GM12878 (cell line): ENCODE data around the gene ZNF528. TPM values are rescaled to one million over a fixed set of nuclear protein-coding genes. Genes with fewer than 3 reads are reported as not detected.
A peak's percentile ranks its signal among the peaks of the same experiment; 100 is the strongest.

Source experiments
- ATAC-seq: fragments of 200-7000 bp; cut with Tn5 transposase; 3 replicates; pipeline ENCODE4 v1.9.1; 2020; ENCODE audit warnings: mild to moderate bottlenecking, moderate library complexity
- Bru-seq: library from RNA; stranded (reverse); fragments of 400-500 nt; gene quantifications from one replicate; lab custom pipeline; 2021; lab: Mats Ljungman, UMichigan
- BruChase-seq, 2 experiments: library from RNA; stranded (reverse); fragments of 400-500 nt; gene quantifications; one replicate each; lab custom pipeline; 2021; lab: Mats Ljungman, UMichigan
- BruUV-seq: library from RNA; stranded (reverse); fragments of 400-500 nt; replicated peaks from 2 replicates; lab custom pipeline; 2021; lab: Mats Ljungman, UMichigan
- CTCF ChIA-PET: fragments of 300-600 bp; sonication (Branson Sonifier 250); formaldehyde crosslinking; extraction: SDS; loops from one replicate; lab custom pipeline; 2021; ENCODE audit warnings: inconsistent platforms; lab: Yijun Ruan, JAX
- POLR2A ChIA-PET: fragments of 350-600 bp; formaldehyde crosslinking; extraction: SDS; loops from one replicate; lab custom pipeline; 2021; ENCODE audit warnings: inconsistent platforms; lab: Charles Lee
- RAD21 ChIA-PET: fragments of 300-600 bp; sonication (Branson Sonifier 250); formaldehyde crosslinking; loops from one replicate; lab custom pipeline; 2023; ENCODE audit warnings: antibody characterized with exemption; ENCODE audit not compliant: unreplicated experiment; lab: Charles Lee
- SMC1A ChIA-PET: fragments of 300-600 bp; sonication (Branson Sonifier 250); formaldehyde crosslinking; loops from one replicate; lab custom pipeline; 2023; ENCODE audit not compliant: unreplicated experiment, uncharacterized antibody; lab: Charles Lee
- DNase-seq: peaks from one replicate; pipeline ENCODE4 v3.0.0-alpha.2; 2011; ENCODE audit warnings: low read depth, low spot score
- FAIRE-seq: peaks from 3 replicates; lab custom pipeline; 2011; peaks lifted over from hg19 to GRCh38; lab: Jason Lieb, UNC
- H2AFZ ChIP-seq: 2 replicates; pipeline ENCODE4 v1.6.0; 2011; ENCODE audit warnings: low read depth, low read length, control low read depth; ENCODE audit not compliant: control insufficient read depth
- H3K27ac ChIP-seq: 2 replicates; pipeline ENCODE4 v1.5.1; 2011; ENCODE audit warnings: control low read depth; ENCODE audit not compliant: control insufficient read depth, insufficient read depth
- H3K27me3 ChIP-seq, 2 experiments: replicated peaks in 1 of 2; 2 replicates each; pipeline versions ENCODE4 v1.6.0 to v1.6.1; 2011; ENCODE audit warnings: low read length in 1 of 2; ENCODE audit not compliant: control insufficient read depth in 2 of 2, insufficient read depth in 2 of 2
- H3K36me3 ChIP-seq, 2 experiments: 2 replicates each; pipeline ENCODE4 v1.5.1; 2011; ENCODE audit warnings: low read length in 1 of 2; ENCODE audit not compliant: control insufficient read depth in 2 of 2, insufficient read depth in 2 of 2
- H3K4me1 ChIP-seq: 2 replicates; pipeline ENCODE4 v1.6.1; 2011; ENCODE audit warnings: mild to moderate bottlenecking, low read length, moderate library complexity, mixed read lengths; ENCODE audit not compliant: control insufficient read depth, insufficient read depth
- H3K4me2 ChIP-seq: 2 replicates; pipeline ENCODE4 v1.6.0; 2011; ENCODE audit warnings: control low read depth; ENCODE audit not compliant: control insufficient read depth, insufficient read depth
- H3K4me3 ChIP-seq: fragments of 200-600 bp; sonication (generic); 2 replicates; pipeline ENCODE4 v1.5.1; 2016
- H3K79me2 ChIP-seq: 2 replicates; pipeline ENCODE4 v1.6.0; 2011; ENCODE audit warnings: low read length; ENCODE audit not compliant: control insufficient read depth, insufficient read depth
- H3K9ac ChIP-seq: 2 replicates; pipeline ENCODE4 v1.8.0; 2011; ENCODE audit warnings: low read length, control low read depth, mixed read lengths; ENCODE audit not compliant: control insufficient read depth, insufficient read depth
- H3K9me3 ChIP-seq: replicated peaks from 3 replicates; pipeline ENCODE4 v1.5.1; 2011; ENCODE audit warnings: mild to moderate bottlenecking, low read length; ENCODE audit not compliant: control insufficient read depth, insufficient read depth
- H4K20me1 ChIP-seq: 2 replicates; pipeline ENCODE4 v1.6.0; 2011; ENCODE audit not compliant: control insufficient read depth, insufficient read depth
- CBFB ChIP-seq: IDR thresholded peaks from 2 replicates; pipeline ENCODE4 v1.6.1; 2016; ENCODE audit warnings: antibody characterized with exemption, low read depth
- CHD4 ChIP-seq: fragments of 200-600 bp; sonication (generic); IDR thresholded peaks from 2 replicates; pipeline ENCODE4 v1.6.1; 2016; ENCODE audit warnings: mild to moderate bottlenecking
- CREM ChIP-seq: IDR thresholded peaks from 2 replicates; pipeline ENCODE4 v1.6.1; 2014; ENCODE audit warnings: antibody characterized with exemption, low read depth
- ETV6 ChIP-seq, 2 experiments: fragments of 450-650 bp in 1 of 2; IDR thresholded peaks in 1 of 2; conservative IDR thresholded peaks in 1 of 2; 2 replicates each; pipeline ENCODE4 v1.6.1; 2014; ENCODE audit warnings: antibody characterized with exemption in 1 of 2, borderline replicate concordance in 1 of 2, low read depth in 1 of 2, mild to moderate bottlenecking in 1 of 2, moderate library complexity in 1 of 2
- NR2C1 ChIP-seq: fragments of 450-650 bp; IDR thresholded peaks from 2 replicates; pipeline ENCODE4 v1.6.1; 2017; ENCODE audit warnings: antibody characterized with exemption, mild to moderate bottlenecking, moderate library complexity
- RBBP5 ChIP-seq: fragments of 200-600 bp; sonication (generic); conservative IDR thresholded peaks from 2 replicates; pipeline ENCODE4 v1.6.1; 2016
- RUNX3 ChIP-seq: IDR thresholded peaks from 2 replicates; pipeline ENCODE4 v1.6.1; 2012; ENCODE audit warnings: low read length, inconsistent platforms
- TCF12 ChIP-seq: IDR thresholded peaks from 2 replicates; pipeline ENCODE4 v1.6.1; 2011; ENCODE audit warnings: low read depth, mild to moderate bottlenecking, low read length
- TCF7 ChIP-seq: IDR thresholded peaks from 2 replicates; pipeline ENCODE4 v1.6.1; 2014; ENCODE audit warnings: antibody characterized with exemption, borderline replicate concordance
- ZBED1 ChIP-seq: IDR thresholded peaks from 2 replicates; pipeline ENCODE4 v1.6.1; 2016; ENCODE audit warnings: borderline replicate concordance
- WGBS: methylation state at CpG from one replicate; pipeline ENCODE4 v1.1.6; 2016; ENCODE audit warnings: low lambda C conversion rate; ENCODE audit not compliant: insufficient replicate concordance, insufficient coverage; ENCODE audit errors: missing lambda C conversion rate; 5-methylcytosine and 5-hydroxymethylcytosine counted together
- in situ Hi-C: fragments of 300-500 bp; cut with MboI; formaldehyde crosslinking; loops from 9 replicates; pipeline ENCODE4 v1.14.3; 2018; ENCODE audit warnings: mixed read lengths
- intact Hi-C: fragments of 100-400 bp; cut with micrococcal nuclease; formaldehyde crosslinking; loops from one replicate; pipeline ENCODE4 v1.14.2; 2022; ENCODE audit not compliant: unreplicated experiment
- long read RNA-seq, 2 experiments: library from polyadenylated mRNA; unstranded; transcript quantifications; one replicate each; pipeline ENCODE4 v2.0.0, GENCODE V29; 2019 to 2020
- polyA minus RNA-seq, 3 experiments: library from RNA; depleted of rRNA, polyadenylated mRNA; stranded (reverse); fragments of >200 nt; gene quantifications; 2 replicates each; pipeline ENCODE4 v1.2.3, GENCODE V29; 2011
- polyA plus RNA-seq, 11 experiments: library from polyadenylated mRNA; depleted of rRNA in 4 of 11; unstranded in 6 of 11; stranded (reverse) in 5 of 11; fragments of >200 nt; fragmentation: Nextera tagmentation in 4 of 11; fragmentation: Illumina TruSeq in 1 of 11; extraction: Ambion mirVana in 4 of 11; extraction: Trizol in 1 of 11; gene quantifications; 1 replicate in 1 of 11; 2 replicates in 10 of 11; pipeline versions ENCODE4 v1.2.1 to v1.2.3, GENCODE V29; 2011 to 2016; ENCODE audit warnings: inconsistent platforms in 2 of 11, missing spikeins in 2 of 11, low read depth in 1 of 11
- total RNA-seq, 4 experiments: library from RNA; depleted of rRNA in 3 of 4; stranded (reverse); fragments of >200 nt in 3 of 4; fragmentation: Illumina TruSeq in 1 of 4; extraction: Trizol in 1 of 4; gene quantifications; 2 replicates each; pipeline versions ENCODE4 v1.2.1 to v1.2.3, GENCODE V29; 2013 to 2021
- TF ChIP-seq, protein P1 (sequence below): fragments of 150-350 bp; IDR thresholded peaks from 2 replicates; pipeline ENCODE4 v1.6.1; 2016; ENCODE audit warnings: low read depth, low read length
- TF ChIP-seq, protein P2 (sequence below): fragments of 450-650 bp; formaldehyde crosslinking; IDR thresholded peaks from 2 replicates; pipeline ENCODE4 v1.4.0; 2022; ENCODE audit warnings: mild to moderate bottlenecking, moderate library complexity
- TF ChIP-seq, protein P3 (sequence below): IDR thresholded peaks from 2 replicates; pipeline ENCODE4 v1.6.1; 2011; ENCODE audit warnings: low read depth, mild to moderate bottlenecking, low read length, moderate library complexity, borderline replicate concordance; ENCODE audit errors: extremely low read depth

Gene ZNF528
- 47.8 and 52.2 TPM in 2 replicates for total RNA-seq (2013; cell fraction: nucleolus; rRNA removed)
- total RNA-seq (2014; rRNA removed), result 4.9 and 6.7 TPM in 2 replicates
- 9.6 and 10.6 TPM in 2 replicates for total RNA-seq (2014; rRNA removed; fragmentation: Illumina TruSeq; extraction: Trizol)
- total RNA-seq (2021), result 5.5 and 7.0 TPM in 2 replicates
- 3.5 TPM for polyA plus RNA-seq (2011; ENCODE audit: low read depth)
- polyA plus RNA-seq (2011; rRNA removed), result 1.7 and 2.1 TPM in 2 replicates
- 0.72 and 0.85 TPM in 2 replicates for polyA plus RNA-seq (2011; cell fraction: cytosol; rRNA removed)
- 4.0 and 4.1 TPM in 2 replicates for polyA plus RNA-seq (2011; cell fraction: nucleus; rRNA removed)
- 5.0 and 5.1 TPM in 2 replicates for polyA plus RNA-seq (2012)
- 11.9 and 14.3 TPM in 2 replicates for polyA plus RNA-seq (2014; fragmentation: Illumina TruSeq; extraction: Trizol)
- polyA plus RNA-seq (2014; fragmentation: Nextera tagmentation; extraction: Ambion mirVana), result 1 to 10 TPM; 2.9 to 6.3 TPM
- 5.9 and 10.8 TPM in 2 replicates for polyA plus RNA-seq (2014; rRNA removed)
- polyA plus RNA-seq (2016; fragmentation: Nextera tagmentation; extraction: Ambion mirVana), result 1 to 10 TPM; 5.7 to 8.2 TPM
- 1.2 and 1.3 TPM in 2 replicates for polyA minus RNA-seq (2011; rRNA and poly(A)+ RNA removed)
- polyA minus RNA-seq (2011; cell fraction: cytosol; rRNA and poly(A)+ RNA removed), result not detected in 2 replicates
- 1.7 and 2.1 TPM in 2 replicates for polyA minus RNA-seq (2011; cell fraction: nucleus; rRNA and poly(A)+ RNA removed)
- Bru-seq, nascent RNA, result percentile 51 among the genes with signal in this experiment
- BruChase-seq, experiment 1, labeled RNA remaining after a 6-hour chase, result percentile 51 among the genes with signal in this experiment
- percentile 53 among the genes with signal in this experiment for BruChase-seq, experiment 2, labeled RNA remaining after a 2-hour chase
- long read RNA-seq, experiment 1, result 0 reads
- long read RNA-seq, experiment 2, result 0 reads

DNA sequence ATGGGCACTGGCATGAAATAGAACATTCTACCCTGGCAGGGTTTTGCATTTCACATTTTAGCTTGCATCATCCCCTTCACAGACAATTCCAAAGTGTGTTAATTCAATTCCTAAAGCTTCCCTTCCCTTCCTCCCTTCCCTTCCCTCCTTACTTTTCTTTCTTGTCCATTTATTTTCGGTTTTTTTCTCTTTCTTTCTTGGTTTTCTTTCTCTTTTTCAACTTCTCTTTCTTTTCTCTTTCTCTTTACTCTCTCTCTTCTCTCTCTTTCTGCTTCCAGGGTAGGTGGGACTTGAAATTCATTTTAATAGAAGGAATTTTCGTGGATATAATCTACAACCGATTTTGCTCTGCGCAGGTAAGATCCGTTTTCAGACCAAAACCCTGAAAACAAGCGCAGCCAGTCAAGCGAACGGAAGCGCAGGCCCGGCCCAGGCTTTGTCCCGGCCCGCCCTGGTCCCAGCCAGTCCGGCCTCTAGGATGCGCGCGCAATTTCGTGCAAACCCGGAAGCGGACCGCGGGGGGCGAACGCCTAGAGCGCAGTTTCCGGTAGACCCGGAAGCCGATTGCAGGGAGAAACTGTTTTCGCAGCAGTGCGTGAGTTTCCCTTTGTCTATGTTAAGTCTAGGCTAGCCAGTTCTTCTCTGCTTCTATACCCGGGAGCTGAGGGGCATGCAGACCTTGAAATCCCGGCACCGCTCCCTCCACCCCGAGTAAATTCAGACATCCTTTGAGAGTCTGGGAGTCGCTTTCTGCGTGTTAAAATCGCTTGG, at the start of gene ZNF528:
TSS of gene ZNF528 (plus strand) at position 540 of the 771 bp plus-strand sequence. CDS start 4,165 bp downstream, outside the sequence.
- peak within 1 kb of the TSS; percentile 66 for H3K4me2 ChIP-seq
- TF ChIP-seq TCF12 (no peak), ETV6 (conservative IDR thresholded peaks at IDR 0.05 in 1 of 2, IDR thresholded peaks at IDR 0.05 in 1 of 2; ENCODE audit: borderline replicate concordance in 1 of 2, low read depth in 1 of 2) (peak in 1 of 2 experiments; percentile 91; a peak in 2 of 4 replicates), CBFB (0 out of 2 replicates have a peak, but pooled peaks have one; percentile 11), NR2C1 (peak; percentile 90), CHD4 (no peak), CREM (no peak; the same call in 1 of the 2 replicates), RUNX3 (peak; percentile 27; the same call in 1 of the 2 replicates), RBBP5 (no peak), TCF7 (no peak), ZBED1 (no peak)
- TF ChIP-seq, protein P1, sequence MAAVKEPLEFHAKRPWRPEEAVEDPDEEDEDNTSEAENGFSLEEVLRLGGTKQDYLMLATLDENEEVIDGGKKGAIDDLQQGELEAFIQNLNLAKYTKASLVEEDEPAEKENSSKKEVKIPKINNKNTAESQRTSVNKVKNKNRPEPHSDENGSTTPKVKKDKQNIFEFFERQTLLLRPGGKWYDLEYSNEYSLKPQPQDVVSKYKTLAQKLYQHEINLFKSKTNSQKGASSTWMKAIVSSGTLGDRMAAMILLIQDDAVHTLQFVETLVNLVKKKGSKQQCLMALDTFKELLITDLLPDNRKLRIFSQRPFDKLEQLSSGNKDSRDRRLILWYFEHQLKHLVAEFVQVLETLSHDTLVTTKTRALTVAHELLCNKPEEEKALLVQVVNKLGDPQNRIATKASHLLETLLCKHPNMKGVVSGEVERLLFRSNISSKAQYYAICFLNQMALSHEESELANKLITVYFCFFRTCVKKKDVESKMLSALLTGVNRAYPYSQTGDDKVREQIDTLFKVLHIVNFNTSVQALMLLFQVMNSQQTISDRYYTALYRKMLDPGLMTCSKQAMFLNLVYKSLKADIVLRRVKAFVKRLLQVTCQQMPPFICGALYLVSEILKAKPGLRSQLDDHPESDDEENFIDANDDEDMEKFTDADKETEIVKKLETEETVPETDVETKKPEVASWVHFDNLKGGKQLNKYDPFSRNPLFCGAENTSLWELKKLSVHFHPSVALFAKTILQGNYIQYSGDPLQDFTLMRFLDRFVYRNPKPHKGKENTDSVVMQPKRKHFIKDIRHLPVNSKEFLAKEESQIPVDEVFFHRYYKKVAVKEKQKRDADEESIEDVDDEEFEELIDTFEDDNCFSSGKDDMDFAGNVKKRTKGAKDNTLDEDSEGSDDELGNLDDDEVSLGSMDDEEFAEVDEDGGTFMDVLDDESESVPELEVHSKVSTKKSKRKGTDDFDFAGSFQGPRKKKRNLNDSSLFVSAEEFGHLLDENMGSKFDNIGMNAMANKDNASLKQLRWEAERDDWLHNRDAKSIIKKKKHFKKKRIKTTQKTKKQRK, result no peak
- TF ChIP-seq, protein P2, sequence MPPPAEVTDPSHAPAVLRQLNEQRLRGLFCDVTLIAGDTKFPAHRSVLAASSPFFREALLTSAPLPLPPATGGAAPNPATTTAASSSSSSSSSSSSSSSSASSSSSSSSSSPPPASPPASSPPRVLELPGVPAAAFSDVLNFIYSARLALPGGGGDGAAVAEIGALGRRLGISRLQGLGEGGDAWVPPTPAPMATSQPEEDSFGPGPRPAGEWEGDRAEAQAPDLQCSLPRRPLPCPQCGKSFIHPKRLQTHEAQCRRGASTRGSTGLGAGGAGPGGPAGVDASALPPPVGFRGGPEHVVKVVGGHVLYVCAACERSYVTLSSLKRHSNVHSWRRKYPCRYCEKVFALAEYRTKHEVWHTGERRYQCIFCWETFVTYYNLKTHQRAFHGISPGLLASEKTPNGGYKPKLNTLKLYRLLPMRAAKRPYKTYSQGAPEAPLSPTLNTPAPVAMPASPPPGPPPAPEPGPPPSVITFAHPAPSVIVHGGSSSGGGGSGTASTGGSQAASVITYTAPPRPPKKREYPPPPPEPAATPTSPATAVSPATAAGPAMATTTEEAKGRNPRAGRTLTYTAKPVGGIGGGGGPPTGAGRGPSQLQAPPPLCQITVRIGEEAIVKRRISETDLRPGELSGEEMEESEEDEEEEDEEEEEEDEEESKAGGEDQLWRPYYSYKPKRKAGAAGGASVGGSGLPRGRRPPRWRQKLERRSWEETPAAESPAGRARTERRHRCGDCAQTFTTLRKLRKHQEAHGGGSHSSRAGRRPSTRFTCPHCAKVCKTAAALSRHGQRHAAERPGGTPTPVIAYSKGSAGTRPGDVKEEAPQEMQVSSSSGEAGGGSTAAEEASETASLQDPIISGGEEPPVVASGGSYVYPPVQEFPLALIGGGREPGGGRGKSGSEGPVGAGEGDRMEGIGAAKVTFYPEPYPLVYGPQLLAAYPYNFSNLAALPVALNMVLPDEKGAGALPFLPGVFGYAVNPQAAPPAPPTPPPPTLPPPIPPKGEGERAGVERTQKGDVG, result no peak
- TF ChIP-seq, protein P3, sequence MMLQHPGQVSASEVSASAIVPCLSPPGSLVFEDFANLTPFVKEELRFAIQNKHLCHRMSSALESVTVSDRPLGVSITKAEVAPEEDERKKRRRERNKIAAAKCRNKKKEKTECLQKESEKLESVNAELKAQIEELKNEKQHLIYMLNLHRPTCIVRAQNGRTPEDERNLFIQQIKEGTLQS, result no peak

More for the DNA sequence above, at the start of gene ZNF528:
- DNase-seq (peak; percentile 26), FAIRE-seq (peak; percentile 7), ATAC-seq (peak; percentile 92)
- ChIA-PET SMC1A (interaction anchor here (0.6 kb wide), 1 partner anchor 304 kb away, joined by 3 read pairs; no protein-coding TSS in a partner anchor), CTCF (no interaction called here), POLR2A (no interaction called here), RAD21 (no interaction called here)
- Histone ChIP-seq H3K9ac (peak within 1 kb of the TSS; percentile 65), H4K20me1 (no peaks in the 10 kb centered on the region), H3K79me2 (no peaks in the 10 kb centered on the region), H2AFZ (peak within 1 kb of the TSS; percentile 88), H3K27me3 (no peaks in the 10 kb centered on the region), H3K4me1 (no peaks in the 10 kb centered on the region), H3K4me3 (peak within 1 kb of the TSS; percentile 69), H3K27ac (peak within 1 kb of the TSS; percentile 59), H3K36me3 (no peaks in the 10 kb centered on the region), H3K9me3 (peaks cover 14% of the 10 kb centered on the region; the same call in 2 of the 3 replicates)
- 36% methylated on average over 35 of the region's 36 CpGs for WGBS
- intact Hi-C loops (no loop called here), in situ Hi-C loops (no loop called here)
- no TSS peak for BruUV-seq
